ENCODE results near the gene ZNF773.

- no peak for TF ChIP-seq CTCF (IDR thresholded peaks at IDR 0.05)
- TF ChIP-seq POLR2A (IDR thresholded peaks at IDR 0.05): no peak
These were observed 57.9 kb downstream of the ZNF773 start for GRCh38 chr19:57557659-57558058.
